Measurements from ENCODE around the gene RNF128.

- no peak for TF ChIP-seq CTCF (IDR thresholded peaks at IDR 0.05; ENCODE audit: low read length)
- no peak for TF ChIP-seq EZH2 (IDR thresholded peaks at IDR 0.05; ENCODE audit: borderline replicate concordance, low read length)
Observed at GRCh38 chrX:106752101-106752678, 25.7 kb downstream of the RNF128 start.
